Liver (tissue), 9 donors: ENCODE results near the gene SPRYD4. TPM values are rescaled to one million over a fixed set of nuclear protein-coding genes. Genes with fewer than 3 reads are reported as not detected.
"Not testable (repeated sequence)": the region's sequence is repeated elsewhere in the genome, so short reads cannot be mapped to it uniquely, and the experiment has no call there.

Experiments used
- DNase-seq: peaks from one replicate; pipeline ENCODE4 v3.0.0-alpha.2; 2017; ENCODE audit warnings: low spot score
- H3K27ac ChIP-seq, 2 donors: one replicate each; pipeline ENCODE4 v1.7.0; 2013; ENCODE audit warnings: inconsistent platforms in 2 of 2, low read length in 2 of 2, control low read depth in 1 of 2, low read depth in 1 of 2, mild to moderate bottlenecking in 1 of 2
- H3K27me3 ChIP-seq, 4 donors: one replicate each; pipeline versions ENCODE4 v1.6.1 to v1.7.0; 2013; ENCODE audit warnings: low read length in 3 of 4, inconsistent platforms in 1 of 4, mild to moderate bottlenecking in 1 of 4, moderate library complexity in 1 of 4; ENCODE audit not compliant: control insufficient read depth in 4 of 4, insufficient read depth in 4 of 4
- H3K36me3 ChIP-seq, 4 donors: one replicate each; pipeline versions ENCODE4 v1.6.1 to v1.7.0; 2013; ENCODE audit warnings: low read length in 3 of 4, mild to moderate bottlenecking in 3 of 4, low read depth in 1 of 4, moderate library complexity in 1 of 4; ENCODE audit not compliant: control insufficient read depth in 4 of 4, insufficient read depth in 3 of 4
- H3K4me1 ChIP-seq, 4 donors: one replicate each; pipeline versions ENCODE4 v1.6.1 to v1.7.0; 2013; ENCODE audit warnings: low read length in 3 of 4, mild to moderate bottlenecking in 3 of 4, moderate library complexity in 1 of 4; ENCODE audit not compliant: control insufficient read depth in 4 of 4, insufficient read depth in 4 of 4
- H3K4me3 ChIP-seq, 3 donors: one replicate each; pipeline versions ENCODE4 v1.6.1 to v1.7.0; 2013; ENCODE audit warnings: low read length in 3 of 3, control low read depth in 1 of 3, low read depth in 1 of 3, mild to moderate bottlenecking in 1 of 3
- H3K9ac ChIP-seq, 2 donors: one replicate each; pipeline ENCODE4 v1.7.0; 2013; ENCODE audit warnings: low read length in 2 of 2, mild to moderate bottlenecking in 2 of 2, moderate library complexity in 2 of 2, control low read depth in 1 of 2, low read depth in 1 of 2
- H3K9me3 ChIP-seq, 4 donors: one replicate each; pipeline versions ENCODE4 v1.6.1 to v1.7.0; 2013; ENCODE audit warnings: low read length in 3 of 4; ENCODE audit not compliant: control insufficient read depth in 4 of 4
- EGR1 ChIP-seq, 2 donors: IDR thresholded peaks; 2 replicates each; pipeline ENCODE4 v1.6.1; 2016 to 2018; ENCODE audit warnings: antibody characterized with exemption in 2 of 2, low read depth in 2 of 2
- FOXA1 ChIP-seq: IDR thresholded peaks from 2 replicates; pipeline ENCODE4 v1.6.1; 2016; ENCODE audit warnings: antibody characterized with exemption
- FOXA2 ChIP-seq: IDR thresholded peaks from 2 replicates; pipeline ENCODE4 v1.6.1; 2016; ENCODE audit warnings: antibody characterized with exemption
- GABPA ChIP-seq, 2 donors: IDR thresholded peaks in 1 of 2; conservative IDR thresholded peaks in 1 of 2; 2 replicates each; pipeline ENCODE4 v1.6.1; 2016; ENCODE audit warnings: antibody characterized with exemption in 2 of 2, mild to moderate bottlenecking in 1 of 2, moderate library complexity in 1 of 2
- HNF4A ChIP-seq, 2 donors: conservative IDR thresholded peaks; 2 replicates each; pipeline ENCODE4 v1.6.1; 2016; ENCODE audit warnings: antibody characterized with exemption in 2 of 2, mild to moderate bottlenecking in 2 of 2
- HNF4G ChIP-seq: IDR thresholded peaks from 2 replicates; pipeline ENCODE4 v1.6.1; 2016; ENCODE audit warnings: antibody characterized with exemption
- JUND ChIP-seq, 2 donors: IDR thresholded peaks; 2 replicates each; pipeline ENCODE4 v1.6.1; 2016; ENCODE audit warnings: antibody characterized with exemption in 2 of 2
- REST ChIP-seq: IDR thresholded peaks from 2 replicates; pipeline ENCODE4 v1.6.1; 2016; ENCODE audit warnings: antibody characterized with exemption, mild to moderate bottlenecking
- RXRA ChIP-seq, 2 donors: IDR thresholded peaks; 2 replicates each; pipeline ENCODE4 v1.6.1; 2017 to 2018; ENCODE audit warnings: antibody characterized with exemption in 2 of 2, mild to moderate bottlenecking in 1 of 2
- SP1 ChIP-seq: IDR thresholded peaks from 2 replicates; pipeline ENCODE4 v1.6.1; 2018; ENCODE audit warnings: antibody characterized with exemption, mild to moderate bottlenecking
- YY1 ChIP-seq: IDR thresholded peaks from 2 replicates; pipeline ENCODE4 v1.6.1; 2016; ENCODE audit warnings: antibody characterized with exemption, mild to moderate bottlenecking
- WGBS: extraction: QIAGEN DNeasy Blood & Tissue Kit; methylation state at CpG from one replicate; pipeline ENCODE4 v1.1.7; 2013; 5-methylcytosine and 5-hydroxymethylcytosine counted together
- polyA plus RNA-seq, 2 donors: library from polyadenylated mRNA; stranded (reverse) in 1 of 2; unstranded in 1 of 2; fragments of 200-250 nt in 1 of 2; fragments of >200 nt in 1 of 2; fragmentation: Nextera tagmentation in 1 of 2; extraction: Ambion mirVana in 1 of 2; gene quantifications; one replicate each; pipeline versions ENCODE4 v1.2.1 to v1.2.3, GENCODE V29; 2013 to 2015
- total RNA-seq, 2 donors: library from RNA; depleted of rRNA; stranded (reverse); fragments of >200 nt; gene quantifications; one replicate each; pipeline ENCODE4 v1.2.3, GENCODE V29; 2014
- TF ChIP-seq, protein P1 (sequence below): IDR thresholded peaks from 2 replicates; pipeline ENCODE4 v1.6.1; 2016; ENCODE audit warnings: antibody characterized with exemption
- TF ChIP-seq, protein P2 (sequence below): IDR thresholded peaks from 2 replicates; pipeline ENCODE4 v1.6.1; 2016; ENCODE audit warnings: antibody characterized with exemption
- TF ChIP-seq, protein P3 (sequence below): fragments of 150-350 bp; IDR thresholded peaks from 2 replicates; pipeline ENCODE4 v1.5.1; 2017; ENCODE audit warnings: improper control_type of control experiment, low read depth, low read length; ENCODE audit not compliant: missing input control
- donor health status: healthy.
- donor health status: healthy.
- donor health status: healthy.
- donor health status: healthy.
- donor health status: healthy.

The SPRYD4 gene
- total and polyA plus RNA-seq, 4 donors = 3.8 to 13.0 (median 7.6) TPM

- peak within 1 kb of the TSS; percentile 54 to 60 (median 55) for H3K4me3 ChIP-seq
- peaks cover 0 to 44% (median 27%) of the 10 kb centered on the region in 4 donors for H3K4me1 ChIP-seq
- H3K9ac ChIP-seq = peak within 1 kb of the TSS; percentile 30 to 52
- peak within 1 kb of the TSS; percentile 78 to 81 for H3K27ac ChIP-seq
- DNase-seq = peak; percentile 70
- TF ChIP-seq, protein P1, sequence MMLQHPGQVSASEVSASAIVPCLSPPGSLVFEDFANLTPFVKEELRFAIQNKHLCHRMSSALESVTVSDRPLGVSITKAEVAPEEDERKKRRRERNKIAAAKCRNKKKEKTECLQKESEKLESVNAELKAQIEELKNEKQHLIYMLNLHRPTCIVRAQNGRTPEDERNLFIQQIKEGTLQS = no peak
- TF ChIP-seq FOXA1 = no peak
- TF ChIP-seq SP1 = peak; percentile 73
- TF ChIP-seq EGR1 (IDR thresholded peaks at IDR 0.05; ENCODE audit: low read depth in 2 of 2) = peak; percentile 31 to 64
- no peak for TF ChIP-seq HNF4G
- TF ChIP-seq, protein P2, sequence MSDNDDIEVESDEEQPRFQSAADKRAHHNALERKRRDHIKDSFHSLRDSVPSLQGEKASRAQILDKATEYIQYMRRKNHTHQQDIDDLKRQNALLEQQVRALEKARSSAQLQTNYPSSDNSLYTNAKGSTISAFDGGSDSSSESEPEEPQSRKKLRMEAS = peak; percentile 95
- TF ChIP-seq REST = peak; percentile 50
- TF ChIP-seq GABPA (IDR thresholded peaks at IDR 0.05 in 1 of 2, conservative IDR thresholded peaks at IDR 0.05 in 1 of 2) = no peak
- peak; percentile 22 for TF ChIP-seq YY1
- TF ChIP-seq, protein P3, sequence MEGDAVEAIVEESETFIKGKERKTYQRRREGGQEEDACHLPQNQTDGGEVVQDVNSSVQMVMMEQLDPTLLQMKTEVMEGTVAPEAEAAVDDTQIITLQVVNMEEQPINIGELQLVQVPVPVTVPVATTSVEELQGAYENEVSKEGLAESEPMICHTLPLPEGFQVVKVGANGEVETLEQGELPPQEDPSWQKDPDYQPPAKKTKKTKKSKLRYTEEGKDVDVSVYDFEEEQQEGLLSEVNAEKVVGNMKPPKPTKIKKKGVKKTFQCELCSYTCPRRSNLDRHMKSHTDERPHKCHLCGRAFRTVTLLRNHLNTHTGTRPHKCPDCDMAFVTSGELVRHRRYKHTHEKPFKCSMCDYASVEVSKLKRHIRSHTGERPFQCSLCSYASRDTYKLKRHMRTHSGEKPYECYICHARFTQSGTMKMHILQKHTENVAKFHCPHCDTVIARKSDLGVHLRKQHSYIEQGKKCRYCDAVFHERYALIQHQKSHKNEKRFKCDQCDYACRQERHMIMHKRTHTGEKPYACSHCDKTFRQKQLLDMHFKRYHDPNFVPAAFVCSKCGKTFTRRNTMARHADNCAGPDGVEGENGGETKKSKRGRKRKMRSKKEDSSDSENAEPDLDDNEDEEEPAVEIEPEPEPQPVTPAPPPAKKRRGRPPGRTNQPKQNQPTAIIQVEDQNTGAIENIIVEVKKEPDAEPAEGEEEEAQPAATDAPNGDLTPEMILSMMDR = no peak
- no peak for TF ChIP-seq FOXA2
- TF ChIP-seq HNF4A (conservative IDR thresholded peaks at IDR 0.05) = peak in 1 of 2 donors; percentile 64
- peak in 1 of 2 donors; percentile 42 for TF ChIP-seq RXRA (IDR thresholded peaks at IDR 0.05)
- H3K27me3 ChIP-seq = no peaks in the 10 kb centered on the region
- H3K36me3 ChIP-seq = peaks cover 0 to 1% (median 0%) of the 10 kb centered on the region in 4 donors
- no peaks in the 10 kb centered on the region for H3K9me3 ChIP-seq
- WGBS = 22% methylated on average over 59 of the region's 59 CpGs
Measured at GRCh38 chr12:56488041-56488955, 19.9 kb downstream of the SPRYD4 start, which contains the start of gene GLS2. Gene GLS2, minus strand, starts transcription at chr12:56488161. Its CDS starts 43 bp downstream, at chr12:56488118.

DNA sequence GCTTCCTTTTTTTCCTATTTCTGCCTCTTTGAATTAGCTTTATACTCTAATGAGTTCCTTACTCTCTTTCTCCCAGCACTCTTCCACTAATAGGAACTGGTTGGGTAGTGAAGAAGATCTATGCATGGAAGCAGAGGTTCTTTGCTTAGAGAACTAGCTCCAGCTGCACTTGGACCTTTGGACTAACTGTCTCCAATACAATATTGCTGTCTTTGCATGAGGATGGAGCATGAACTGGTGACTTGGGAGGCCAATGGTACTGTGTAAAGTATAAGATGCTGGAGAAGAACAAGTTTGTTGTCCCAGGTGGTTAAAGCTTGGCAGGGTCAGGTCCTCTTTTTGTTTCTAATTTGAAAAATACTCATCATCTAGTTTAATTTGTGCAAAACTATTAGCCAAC is 22.0 kb downstream of the SPRYD4 start:
- H3K27ac ChIP-seq = no peak overlapping the region

GRCh38 chr12:56493409-56494105 is 25.2 kb downstream of the SPRYD4 start:
- H3K9me3 ChIP-seq, H3K27me3 ChIP-seq, DNase-seq, H3K27ac ChIP-seq, H3K4me3 ChIP-seq, H3K36me3 ChIP-seq, H3K9ac ChIP-seq: not testable (repeated sequence)
- H3K4me1 ChIP-seq = peaks cover 0 to 10% (median 4%) of the 10 kb centered on the region in 4 donors
- WGBS = 91% methylated on average over 31 of the region's 31 CpGs

More for the DNA sequence above, 22.0 kb downstream of the SPRYD4 start:
- no peak overlapping the region for H3K9ac ChIP-seq
- peaks cover 0 to 1% (median 0%) of the 10 kb centered on the region in 4 donors for H3K36me3 ChIP-seq
- no peaks in the 10 kb centered on the region for H3K27me3 ChIP-seq
- H3K4me3 ChIP-seq = no peak overlapping the region
- H3K9me3 ChIP-seq = no peaks in the 10 kb centered on the region
- TF ChIP-seq JUND (IDR thresholded peaks at IDR 0.05) (no peak), HNF4A (conservative IDR thresholded peaks at IDR 0.05) (peak; percentile 37 to 54), YY1 (no peak)
- H3K4me1 ChIP-seq = peaks cover 0 to 36% (median 23%) of the 10 kb centered on the region in 4 donors
- DNase-seq = no peak

DNA sequence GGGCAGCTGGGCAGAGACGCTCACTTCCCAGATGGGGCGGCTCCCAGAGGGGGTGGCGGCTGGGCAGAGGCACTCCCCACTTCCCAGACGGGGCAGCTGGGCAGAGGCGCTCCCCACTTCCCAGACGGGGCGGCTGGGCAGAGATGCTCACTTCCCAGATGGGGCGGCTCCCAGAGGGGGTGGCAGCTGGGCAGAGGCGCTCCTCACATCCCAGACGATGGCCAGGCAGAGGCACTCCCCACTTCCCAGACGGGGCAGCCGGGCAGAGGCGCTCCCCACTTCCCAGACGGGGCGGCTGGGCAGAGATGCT is 25.7 kb downstream of the SPRYD4 start:
- 94% methylated on average over 15 of the region's 15 CpGs for WGBS
- not testable (repeated sequence) for H3K9me3 ChIP-seq, H3K36me3 ChIP-seq, H3K27me3 ChIP-seq, H3K9ac ChIP-seq, DNase-seq, H3K27ac ChIP-seq, H3K4me1 ChIP-seq, H3K4me3 ChIP-seq
